ENCODE measurements around the gene AP2S1.

- TF ChIP-seq CTCF (conservative IDR thresholded peaks at IDR 0.05 in 1 of 2, IDR thresholded peaks at IDR 0.05 in 1 of 2; ENCODE audit: low read depth in 1 of 2, low read length in 2 of 2) = peak; percentile 71 to 82
- no peak for TF ChIP-seq EZH2 (IDR thresholded peaks at IDR 0.05; ENCODE audit: low read length, missing control alignments)
Measured at GRCh38 chr19:46856062-46857022, 5.7 kb upstream of the AP2S1 start.
